Anterior cingulate cortex (tissue), 58 donors: ENCODE results near the gene MPC1L.

Source experiments
- DNase-seq, 58 donors: peaks; one replicate each; lab custom pipeline; 2025; lab: John Stamatoyannopoulos, UW

MPC1L gene

DNA sequence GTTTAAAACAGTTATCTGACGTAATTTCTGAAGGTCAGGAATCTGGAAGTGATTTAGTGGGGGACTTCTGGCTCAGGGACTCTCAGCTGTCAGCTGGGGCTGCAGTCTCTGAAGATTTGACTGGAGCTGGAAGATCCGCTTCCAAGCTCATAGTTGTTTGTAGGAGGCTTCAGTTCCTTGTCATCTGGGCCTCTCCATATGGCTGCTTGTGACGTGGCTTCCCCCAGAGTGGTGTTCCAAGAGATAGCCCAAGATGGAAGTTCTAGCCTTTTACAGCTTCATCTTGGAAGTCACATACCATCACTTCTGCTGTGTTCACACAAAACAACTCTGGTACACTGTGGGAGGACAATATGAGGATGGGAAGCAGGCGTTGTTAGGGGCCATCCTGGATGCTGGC, 2.1 kb downstream of the MPC1L start:
- peak in 23 of 58 donors; percentile 0 to 30 (median 5) for DNase-seq

DNA sequence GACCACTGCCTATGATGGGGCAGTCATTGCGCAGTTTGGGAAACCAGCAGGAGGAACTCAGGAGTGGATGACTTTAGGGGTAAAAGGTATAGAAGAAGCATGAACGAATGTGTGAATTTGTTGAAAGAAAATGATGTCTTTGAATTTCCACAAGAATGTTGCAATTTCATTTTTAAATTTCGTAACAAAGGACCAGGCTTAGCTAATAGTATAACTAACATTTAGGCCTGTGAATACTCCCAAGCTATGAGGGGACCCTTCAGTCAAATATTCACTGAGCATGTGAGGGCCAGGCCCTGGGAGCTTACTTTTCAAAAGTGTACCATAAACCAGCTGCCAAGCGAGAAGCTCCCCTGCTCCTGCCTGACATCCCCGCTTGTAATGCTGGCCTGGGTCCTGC, 5.3 kb downstream of the MPC1L start:
- no peak for DNase-seq

DNA sequence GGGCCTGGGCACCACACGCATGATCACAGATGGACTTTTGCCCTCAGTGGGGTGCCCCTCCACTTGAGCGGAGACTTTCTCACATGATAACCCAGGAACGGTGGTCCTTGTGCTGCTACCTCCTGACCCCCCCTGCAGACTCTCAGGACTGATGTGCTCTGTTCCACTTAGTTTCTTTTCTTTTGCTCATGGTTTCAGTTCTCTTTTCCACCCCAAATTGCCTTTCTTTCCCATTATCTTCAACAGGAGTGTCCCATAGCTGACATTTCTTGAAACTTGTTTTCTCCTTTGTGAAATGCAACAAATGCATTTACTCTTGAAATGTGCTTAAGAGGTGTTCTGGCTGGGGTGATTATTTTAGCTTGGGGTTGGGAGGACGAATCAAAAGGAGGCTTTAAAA, 9.0 kb downstream of the MPC1L start:
- no peak for DNase-seq

DNA sequence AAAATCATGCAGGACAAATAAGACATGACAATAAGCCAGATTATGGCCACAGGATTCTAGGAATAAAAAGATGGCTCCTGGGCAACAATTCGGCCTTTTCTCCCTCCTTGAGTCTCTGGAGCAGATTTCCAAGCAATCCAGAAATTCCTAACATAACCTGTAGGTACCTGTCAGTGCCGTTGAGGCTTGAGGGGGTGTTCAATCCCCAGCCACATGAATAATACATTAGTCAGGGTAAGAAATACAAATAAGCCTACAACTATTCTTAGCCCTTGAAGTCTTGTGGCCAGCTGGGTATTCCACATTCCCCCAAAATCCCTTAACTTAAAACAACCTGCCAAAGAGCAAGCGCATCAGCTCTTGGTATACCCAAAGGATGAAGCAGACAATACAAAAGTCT, 14.5 kb downstream of the MPC1L start:
- DNase-seq: no peak

DNA sequence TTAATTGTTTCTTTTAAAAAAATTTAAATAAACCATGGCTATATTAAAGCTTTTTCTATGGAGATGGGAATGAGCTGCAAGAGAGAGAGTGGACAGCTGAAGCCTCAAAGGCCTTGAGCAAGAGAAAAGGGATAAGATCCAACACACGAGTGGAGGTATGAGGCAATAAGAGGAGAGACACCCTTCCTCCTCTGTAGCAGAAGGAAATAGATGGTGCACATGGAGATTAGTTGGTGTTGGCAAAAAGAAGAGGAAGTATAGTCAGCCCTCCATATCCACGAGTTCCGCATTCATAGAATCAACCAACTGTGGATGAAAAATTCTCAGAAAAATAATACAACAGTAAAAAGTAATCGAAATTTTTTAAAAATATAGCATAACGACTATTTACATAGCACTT, 20.9 kb downstream of the MPC1L start:
- DNase-seq: peak in 1 of 58 donors; percentile 35

DNA sequence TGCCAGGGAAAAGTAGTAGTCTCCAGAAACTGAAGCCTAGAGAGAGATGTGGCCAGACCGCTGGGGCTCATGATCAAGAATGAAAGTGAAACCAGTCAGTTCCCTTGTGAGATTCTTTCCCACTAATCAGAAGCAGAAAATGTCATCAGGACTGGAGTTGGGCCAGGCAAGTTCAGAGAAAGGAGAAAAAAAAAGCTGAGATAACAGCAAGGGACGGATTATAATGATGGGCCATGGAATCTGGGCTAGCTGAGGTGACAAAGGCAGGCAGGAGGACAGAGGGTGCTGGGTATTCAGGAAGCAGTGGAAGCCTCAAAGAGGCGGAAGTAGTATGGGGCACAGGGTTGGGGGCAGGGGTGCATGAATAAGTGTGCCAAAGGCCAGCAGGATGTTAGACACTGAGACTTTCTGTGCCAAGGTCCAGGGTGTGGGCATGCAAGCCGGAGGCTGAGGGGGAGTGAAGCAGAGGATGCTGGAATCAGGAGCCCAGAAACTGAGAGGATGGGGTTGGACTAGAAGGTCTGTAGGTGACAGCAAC, 21.7 kb downstream of the MPC1L start:
- peak in 23 of 58 donors; percentile 0 to 57 (median 15) for DNase-seq

DNA sequence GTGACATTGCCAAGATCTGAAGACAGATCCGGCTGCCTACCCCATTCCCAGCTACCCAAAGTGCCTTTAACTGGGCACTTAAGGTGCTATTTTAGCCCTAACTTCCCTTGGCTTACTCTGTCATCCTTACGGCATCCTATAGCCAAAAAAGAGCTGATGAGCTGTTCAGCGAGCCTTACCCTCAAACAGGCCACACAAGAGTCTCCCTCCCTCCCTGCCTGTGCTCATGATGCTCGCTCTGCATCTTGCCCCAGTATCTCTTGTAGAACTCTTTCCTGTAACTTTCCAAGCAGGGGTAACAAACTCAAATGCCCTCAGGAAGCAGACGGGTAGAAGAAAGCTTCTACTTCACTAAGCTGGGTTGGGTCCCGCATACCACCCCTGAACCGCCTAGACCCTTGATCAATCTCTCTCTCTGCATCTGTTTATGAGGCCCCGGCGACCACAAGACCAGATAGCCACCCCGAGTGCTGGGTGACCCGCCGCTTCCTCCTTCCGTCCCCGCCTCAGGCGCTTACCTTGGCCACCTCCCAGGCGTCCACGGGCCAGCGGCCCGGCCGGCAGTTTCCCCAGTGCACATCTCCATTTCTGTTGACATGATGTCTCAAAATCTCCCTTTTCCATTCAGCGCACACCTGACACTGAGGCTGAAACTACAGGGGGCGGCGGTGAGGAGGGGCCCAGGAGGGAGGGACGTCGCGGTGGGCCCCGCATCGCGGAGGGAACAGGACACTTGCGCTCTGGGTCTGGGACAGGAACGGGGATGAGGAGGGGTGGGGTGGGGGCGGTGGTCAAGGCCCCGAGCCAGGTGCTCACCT, 23.5 kb downstream of the MPC1L start:
- DNase-seq: peak in 17 of 58 donors; percentile 2 to 46 (median 16)

DNA sequence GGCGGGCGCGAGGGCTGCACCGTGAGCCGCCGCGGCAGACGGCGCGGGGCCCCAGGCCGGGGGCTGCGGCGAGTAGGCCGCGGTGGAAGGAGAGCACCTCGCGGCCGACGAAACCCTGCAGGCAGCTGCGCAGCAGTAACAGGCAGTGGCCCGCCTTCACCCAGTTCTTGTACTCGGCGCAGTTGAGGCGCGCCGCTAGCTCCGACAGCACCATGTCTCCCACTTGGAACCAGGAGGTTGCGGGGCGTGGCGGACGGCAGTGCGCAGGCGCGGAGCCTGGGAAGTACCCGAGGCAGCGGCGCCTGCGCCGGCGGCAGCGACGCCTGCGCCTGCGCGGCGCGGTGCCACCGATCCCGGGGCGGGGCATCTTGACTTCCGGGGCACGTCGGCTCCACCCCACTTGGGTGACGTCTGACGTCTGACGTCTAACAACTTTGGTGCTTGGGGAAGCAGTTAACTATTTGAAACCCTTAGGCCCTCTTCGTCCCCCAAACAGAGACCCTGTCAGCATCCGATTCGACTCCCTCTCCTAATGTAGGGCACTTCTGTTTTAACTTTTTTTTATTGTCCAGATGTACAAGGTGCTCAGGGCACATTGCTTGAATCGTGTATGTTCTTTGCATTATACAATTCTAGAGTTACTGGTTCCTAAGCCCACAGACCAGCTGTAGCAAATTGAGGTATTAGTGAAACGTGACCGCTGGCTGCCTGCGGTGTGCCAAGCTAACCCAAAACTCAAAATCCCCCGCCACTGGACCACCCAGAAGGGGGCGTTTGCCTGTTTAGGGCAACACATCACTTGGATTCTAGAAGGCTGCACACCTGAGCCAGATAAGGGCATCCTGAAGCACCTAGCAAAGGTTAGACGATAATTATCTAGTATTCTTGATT, 24.3 kb downstream of the MPC1L start, which contains the start of gene CXorf38:
Gene CXorf38 (minus strand): TSS at position 255 of the 891 bp plus-strand sequence. CDS start 41 bp downstream, at position 214.
- DNase-seq: peak; percentile 13 to 91 (median 80)

DNA sequence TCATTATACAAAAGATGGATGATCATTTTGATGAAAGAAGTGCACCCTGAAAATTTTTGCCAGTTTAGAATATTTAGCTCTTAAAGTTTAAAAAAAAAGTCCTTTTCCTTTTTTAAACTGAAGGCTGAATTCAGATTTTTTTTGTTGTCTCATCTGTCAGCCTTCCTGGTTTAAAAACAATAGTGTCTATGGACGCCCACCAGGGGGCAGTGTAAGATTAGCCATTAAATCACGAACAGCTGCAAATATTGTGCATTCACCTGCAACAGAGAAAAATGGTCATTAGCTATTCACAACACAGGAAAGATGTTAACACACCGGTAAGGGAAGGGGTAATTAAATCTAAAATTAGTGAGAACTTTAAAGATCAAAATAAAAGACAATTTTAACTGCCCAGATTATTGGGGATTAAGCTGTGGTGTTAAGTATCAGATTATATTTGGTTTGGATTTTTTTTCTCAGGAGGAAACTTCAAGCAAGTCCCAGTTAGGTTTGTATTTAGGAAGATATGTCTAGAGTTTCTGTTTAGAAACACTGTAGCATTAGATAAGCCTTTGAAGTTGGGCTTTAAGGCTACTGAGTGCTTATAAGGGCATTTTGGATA, 28.5 kb downstream of the MPC1L start:
- DNase-seq: peak in 43 of 58 donors; percentile 0 to 76 (median 22)

DNA sequence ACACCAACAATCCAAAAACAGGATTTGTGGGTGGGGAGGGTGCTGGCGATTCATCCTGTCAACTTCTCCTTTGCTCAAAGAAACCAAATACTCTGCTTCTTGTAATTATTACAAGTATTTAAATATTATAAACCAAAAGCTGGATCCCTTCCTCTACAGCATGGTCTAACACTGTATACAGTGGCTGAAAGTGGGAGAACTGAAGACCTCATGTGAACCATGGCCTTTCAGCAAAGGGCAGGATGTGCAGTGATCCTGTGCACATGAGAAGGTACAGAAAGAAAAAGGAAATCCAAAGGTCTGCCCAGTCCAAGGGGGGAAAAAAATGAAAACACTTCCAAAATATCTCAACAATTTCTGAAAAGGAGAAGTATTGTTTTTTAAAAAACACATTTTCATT, 29.4 kb downstream of the MPC1L start:
- no peak for DNase-seq

DNA sequence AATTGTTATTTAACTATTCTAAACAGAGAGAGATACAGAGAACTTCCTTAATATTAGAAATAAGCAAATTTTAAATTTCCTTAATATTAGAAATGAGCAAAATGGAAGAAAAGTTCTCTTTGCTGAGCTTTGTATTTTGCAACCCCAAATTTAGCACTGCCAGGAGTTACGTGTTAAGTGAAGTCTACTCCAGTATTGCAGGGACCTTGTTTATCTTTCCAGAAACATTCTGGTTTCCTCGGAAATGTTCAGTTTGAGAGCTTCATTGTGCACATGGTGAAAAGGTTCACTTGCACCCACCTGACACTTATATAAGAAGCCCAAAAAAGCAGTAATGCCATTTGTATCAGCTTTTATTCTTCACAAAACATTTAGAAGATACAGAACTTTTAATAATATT, 30.3 kb downstream of the MPC1L start:
- DNase-seq: peak in 1 of 58 donors; percentile 2

DNA sequence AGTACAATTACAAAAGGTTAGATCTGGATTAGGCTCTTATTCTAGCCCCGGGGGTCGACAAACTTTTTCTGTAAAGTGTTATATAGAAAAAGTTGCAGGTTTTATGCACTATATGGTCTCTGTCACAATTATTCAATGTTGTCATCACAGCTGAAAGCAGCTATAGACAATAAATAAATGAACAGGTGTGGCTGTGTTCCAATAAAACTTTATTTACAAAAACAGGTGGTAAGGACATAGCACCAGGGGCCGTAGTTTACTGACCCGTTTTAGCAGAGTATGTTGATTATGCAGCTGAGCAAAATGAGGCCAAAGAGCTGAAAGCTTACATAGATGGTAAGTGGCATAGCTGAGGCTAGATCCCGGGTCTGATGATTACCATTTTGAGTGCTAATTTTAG, 37.2 kb downstream of the MPC1L start:
- DNase-seq: no peak

DNA sequence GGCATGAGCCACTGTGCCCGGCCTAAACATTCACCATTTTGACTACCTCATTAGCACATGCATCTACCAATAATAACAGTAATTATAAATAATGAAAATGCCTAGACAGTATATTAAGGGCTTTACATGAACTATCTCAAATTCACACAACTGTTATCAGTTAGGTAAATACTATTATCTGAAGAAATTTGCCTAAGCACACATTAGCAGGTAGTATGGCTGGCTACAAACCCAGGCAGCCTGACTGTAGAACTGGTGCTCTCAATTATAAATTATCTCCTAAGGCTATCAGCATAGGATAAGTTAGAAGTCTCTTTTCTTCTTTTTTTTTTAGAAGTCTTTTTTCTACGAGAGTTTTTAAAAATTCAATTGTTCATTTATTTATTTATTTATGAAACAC, 38.3 kb downstream of the MPC1L start:
- DNase-seq: no peak

DNA sequence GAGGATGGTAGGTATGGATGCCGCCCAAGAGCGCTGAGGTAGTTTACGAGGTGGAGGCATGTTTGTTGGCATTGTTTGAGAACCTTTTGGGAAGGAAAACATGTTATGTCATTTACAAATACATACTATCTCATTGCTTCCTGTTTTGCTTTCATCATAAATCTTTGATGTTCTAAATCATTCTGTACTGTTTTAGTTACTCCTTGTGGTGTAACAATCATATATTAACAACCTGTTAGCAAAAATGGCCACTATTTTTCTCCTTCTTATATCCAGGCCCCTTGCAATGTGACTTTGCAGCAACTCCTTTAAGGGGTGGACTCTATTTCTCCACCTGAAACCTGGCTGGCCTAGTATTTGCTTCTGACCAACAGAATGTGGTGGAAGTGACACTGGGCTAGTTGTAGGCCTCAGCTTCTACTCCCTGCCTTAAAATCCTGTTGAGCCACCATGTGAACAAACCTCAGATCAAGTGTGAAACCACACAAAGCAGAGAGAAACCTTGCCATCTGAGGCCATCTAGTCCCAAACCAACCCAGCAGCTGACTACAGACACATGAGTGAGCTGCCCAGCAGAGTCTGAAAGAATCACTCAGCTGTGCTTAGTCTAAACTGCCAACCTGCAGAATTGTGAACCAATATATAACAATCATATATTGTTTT, 40.0 kb downstream of the MPC1L start:
- no peak for DNase-seq

DNA sequence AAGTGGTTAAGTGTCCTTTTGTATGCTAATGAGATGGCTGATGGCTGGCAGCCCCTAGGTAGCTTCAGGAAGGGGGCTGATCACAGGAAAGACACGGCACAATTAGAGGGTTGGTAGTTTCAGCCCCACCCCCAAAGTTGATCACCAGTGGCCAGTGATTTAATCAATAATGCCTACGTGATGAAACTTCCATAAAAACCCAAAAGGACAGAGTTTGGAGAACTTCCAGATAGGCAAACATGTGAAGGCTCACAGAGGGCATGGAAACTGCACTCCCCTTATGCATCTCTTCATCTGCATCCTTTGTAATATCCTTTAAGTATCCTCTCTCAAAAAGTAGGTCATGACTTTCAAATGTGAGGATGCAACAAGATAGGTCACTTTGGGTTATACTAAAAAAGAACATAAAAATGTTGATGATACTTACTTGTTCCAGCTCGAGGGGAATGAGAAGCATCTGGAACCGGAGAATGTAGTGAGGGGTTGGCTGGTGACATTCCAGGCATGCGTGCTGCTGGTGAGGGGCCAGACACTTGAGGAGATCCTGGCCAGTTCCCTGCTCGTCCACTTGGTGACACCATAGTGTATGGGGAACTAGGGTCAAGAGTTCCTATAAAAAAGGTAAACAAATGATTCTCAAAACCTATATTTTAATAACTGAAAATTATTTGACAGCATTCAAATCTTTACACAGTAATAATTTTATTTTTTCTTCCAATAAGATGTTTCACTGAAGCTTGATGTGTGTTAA, 40.8 kb downstream of the MPC1L start:
- DNase-seq: peak in 6 of 58 donors; percentile 0 to 16 (median 4)

DNA sequence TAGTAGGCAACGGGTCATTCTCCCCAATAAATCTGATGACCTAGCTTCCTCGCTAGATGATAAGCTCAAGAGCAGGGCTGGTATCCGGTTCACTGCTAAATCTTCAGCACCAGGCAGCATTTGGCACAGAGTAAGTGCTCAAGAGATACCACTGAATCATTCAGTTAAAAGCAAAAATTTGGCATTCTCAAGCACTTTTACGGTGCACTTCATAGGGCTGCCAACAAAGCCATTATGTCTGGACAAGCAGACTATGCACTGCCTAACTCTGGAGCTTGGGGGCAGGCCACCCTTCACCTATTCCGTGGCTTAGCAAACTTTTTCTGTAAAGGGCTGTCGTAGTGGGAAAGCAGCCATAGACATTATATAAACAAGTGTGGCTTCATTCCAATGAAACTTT, 47.9 kb downstream of the MPC1L start:
- DNase-seq: no peak
